GM19035 (cell line): ENCODE data around the gene IPPK.

ENCODE experiments used
- ATAC-seq: cut with Tn5 transposase; IDR thresholded peaks from one replicate; pipeline ENCODE4 v1.9.1; 2021; ENCODE audit not compliant: unreplicated experiment

The IPPK gene

GRCh38 chr9:92669890-92670708 lies at the start of gene IPPK:
Gene IPPK, minus strand, starts transcription at chr9:92670131. Its CDS starts 143 bp downstream, at chr9:92669988.
- ATAC-seq = peak; percentile 86

GRCh38 chr9:92719028-92719647 lies 49.2 kb upstream of the IPPK start:
- ATAC-seq = no peak

GRCh38 chr9:92718086-92719001 lies 48.4 kb upstream of the IPPK start:
- no peak for ATAC-seq

- no peak for ATAC-seq
These were observed 47.5 kb upstream of the IPPK start for GRCh38 chr9:92717201-92718085.

- no peak for ATAC-seq
These were observed 46.6 kb upstream of the IPPK start for GRCh38 chr9:92716557-92716956.

GRCh38 chr9:92715488-92716231 lies 45.7 kb upstream of the IPPK start:
- ATAC-seq = no peak

GRCh38 chr9:92714787-92715487 lies 45.0 kb upstream of the IPPK start:
- no peak for ATAC-seq

- no peak for ATAC-seq
These were observed 44.1 kb upstream of the IPPK start for GRCh38 chr9:92714016-92714415.

- no peak for ATAC-seq
These were observed 43.6 kb upstream of the IPPK start for GRCh38 chr9:92713528-92713927.

- no peak for ATAC-seq
These were observed 42.8 kb upstream of the IPPK start for GRCh38 chr9:92712767-92713166.

- ATAC-seq = no peak
These were observed 41.9 kb upstream of the IPPK start for GRCh38 chr9:92711844-92712243.

GRCh38 chr9:92711146-92711545 lies 41.2 kb upstream of the IPPK start:
- ATAC-seq = no peak

- ATAC-seq = no peak
These were observed 40.4 kb upstream of the IPPK start for GRCh38 chr9:92710368-92710767.

GRCh38 chr9:92709954-92710353 lies 40.0 kb upstream of the IPPK start:
- ATAC-seq = no peak

- ATAC-seq = no peak
These were observed 39.3 kb upstream of the IPPK start for GRCh38 chr9:92709240-92709639.

GRCh38 chr9:92707530-92707929 lies 37.6 kb upstream of the IPPK start:
- ATAC-seq = no peak

- peak; percentile 45 for ATAC-seq
These were observed 36.4 kb upstream of the IPPK start for GRCh38 chr9:92706218-92706940.

GRCh38 chr9:92704528-92704927 lies 34.6 kb upstream of the IPPK start:
- no peak for ATAC-seq

- no peak for ATAC-seq
These were observed 26.7 kb upstream of the IPPK start for GRCh38 chr9:92696619-92697018.
